Measurements from ENCODE around the gene CHADL. TPM values are rescaled to one million over a fixed set of nuclear protein-coding genes. Genes with fewer than 3 reads are reported as not detected.
"Not testable (repeated sequence)": the region's sequence is repeated elsewhere in the genome, so short reads cannot be mapped to it uniquely, and the experiment has no call there.

Gene CHADL, protein sequence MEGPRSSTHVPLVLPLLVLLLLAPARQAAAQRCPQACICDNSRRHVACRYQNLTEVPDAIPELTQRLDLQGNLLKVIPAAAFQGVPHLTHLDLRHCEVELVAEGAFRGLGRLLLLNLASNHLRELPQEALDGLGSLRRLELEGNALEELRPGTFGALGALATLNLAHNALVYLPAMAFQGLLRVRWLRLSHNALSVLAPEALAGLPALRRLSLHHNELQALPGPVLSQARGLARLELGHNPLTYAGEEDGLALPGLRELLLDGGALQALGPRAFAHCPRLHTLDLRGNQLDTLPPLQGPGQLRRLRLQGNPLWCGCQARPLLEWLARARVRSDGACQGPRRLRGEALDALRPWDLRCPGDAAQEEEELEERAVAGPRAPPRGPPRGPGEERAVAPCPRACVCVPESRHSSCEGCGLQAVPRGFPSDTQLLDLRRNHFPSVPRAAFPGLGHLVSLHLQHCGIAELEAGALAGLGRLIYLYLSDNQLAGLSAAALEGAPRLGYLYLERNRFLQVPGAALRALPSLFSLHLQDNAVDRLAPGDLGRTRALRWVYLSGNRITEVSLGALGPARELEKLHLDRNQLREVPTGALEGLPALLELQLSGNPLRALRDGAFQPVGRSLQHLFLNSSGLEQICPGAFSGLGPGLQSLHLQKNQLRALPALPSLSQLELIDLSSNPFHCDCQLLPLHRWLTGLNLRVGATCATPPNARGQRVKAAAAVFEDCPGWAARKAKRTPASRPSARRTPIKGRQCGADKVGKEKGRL
- 0.53 TPM in 1 of 2 replicates, not detected in the other for total RNA-seq (2014; rRNA removed; shearing (Covaris generic))

DNA sequence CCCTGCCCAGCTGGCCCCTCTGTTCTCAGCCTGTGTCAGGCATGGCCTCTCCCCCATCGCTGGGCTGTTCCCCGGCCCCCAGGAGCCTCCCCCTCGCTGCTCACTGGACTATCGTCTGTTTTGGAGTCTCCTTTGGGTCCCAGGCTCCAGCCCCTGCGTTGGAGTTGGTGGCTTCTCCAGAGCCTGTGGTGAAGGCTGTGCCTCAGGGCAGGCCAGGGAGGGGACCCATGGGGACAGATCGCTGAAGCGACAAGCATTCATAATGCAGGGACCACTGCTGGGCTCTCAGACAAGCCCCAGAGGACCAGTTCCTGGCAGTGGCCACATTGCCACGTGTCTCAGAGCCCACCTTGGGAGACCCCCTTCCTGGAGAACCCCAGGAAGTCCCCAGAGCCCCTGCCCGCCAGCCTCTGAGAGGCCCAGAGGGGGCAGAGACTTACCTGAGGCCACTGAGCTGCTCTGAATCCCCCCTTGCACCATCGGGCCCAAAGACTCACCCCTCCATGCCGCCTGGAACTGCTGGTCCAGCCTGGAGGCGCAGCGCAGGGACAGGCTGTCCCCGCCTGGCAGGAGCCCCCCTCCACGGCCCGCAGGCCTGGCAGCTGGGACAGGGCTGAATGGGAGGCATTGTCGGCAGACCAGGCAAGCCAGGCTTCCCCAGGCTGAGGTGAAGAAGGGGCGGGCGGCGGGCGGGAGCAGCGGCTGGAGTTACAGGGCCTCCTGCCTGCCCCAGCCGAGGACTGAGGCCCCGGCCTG is at the start of gene CHADL:
Gene CHADL, minus strand, starts transcription at position 555 of the 756 bp plus-strand sequence. Its CDS starts 50 bp downstream, at position 505.
- no peak for DNase-seq (ENCODE audit: low spot score)

- DNase-seq (ENCODE audit: low spot score), result no peak
Measured at GRCh38 chr22:41289671-41290070, 48.9 kb upstream of the CHADL start.

DNA sequence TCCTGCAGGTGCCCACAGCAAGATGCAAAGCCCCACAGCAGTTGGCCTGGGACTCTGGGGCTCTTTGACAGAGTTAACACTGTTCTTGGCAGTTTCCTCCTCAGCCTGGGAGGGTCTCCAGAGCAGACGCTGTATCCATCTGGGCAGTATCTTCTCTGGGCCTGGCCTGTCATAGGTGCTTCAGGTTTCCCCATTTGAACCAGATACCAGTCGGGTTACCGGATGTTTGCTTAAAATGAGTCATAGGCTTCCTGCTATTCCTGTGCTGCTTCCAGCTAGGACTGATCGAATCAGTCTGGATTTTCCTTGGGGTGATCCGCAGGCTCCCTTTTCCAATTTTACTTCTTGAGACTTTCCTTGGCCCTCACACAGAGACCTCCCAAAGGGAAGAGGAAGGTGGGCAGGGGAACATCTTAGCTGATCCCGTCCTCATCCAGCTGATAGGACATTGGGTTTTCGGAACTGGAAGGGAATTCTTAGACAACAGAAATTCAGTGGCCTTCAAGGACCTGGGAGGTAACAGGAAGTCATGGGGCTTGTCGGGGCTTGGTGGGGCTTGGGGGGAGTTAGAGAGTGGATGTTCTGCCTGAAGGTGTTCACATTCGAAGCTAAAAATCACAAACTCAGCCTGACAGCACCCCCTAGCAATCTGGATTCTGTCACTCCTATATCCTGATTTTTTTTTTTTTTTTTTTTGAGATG is 47.7 kb upstream of the CHADL start:
- DNase-seq (ENCODE audit: low spot score), result peak; percentile 84

DNA sequence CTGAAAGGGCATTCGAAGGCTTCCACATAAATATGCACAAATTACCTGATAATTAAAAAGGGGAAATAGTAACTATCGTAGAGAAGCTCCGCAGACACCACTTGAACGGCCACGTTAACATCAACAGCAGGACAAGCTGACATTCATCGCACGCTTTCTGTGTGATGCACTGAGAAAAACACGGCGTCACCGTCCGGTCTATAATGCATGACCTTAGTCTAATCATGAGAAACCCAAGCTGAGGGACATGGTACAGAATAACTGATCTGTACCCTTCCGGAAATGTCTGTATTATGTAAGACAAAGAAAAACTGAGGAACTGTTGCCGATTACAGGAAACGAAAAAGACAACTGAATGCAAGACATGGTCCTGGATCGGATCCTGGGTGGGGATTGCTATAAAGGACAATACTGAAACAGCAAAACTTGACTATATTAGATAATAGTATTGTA is 45.9 kb upstream of the CHADL start:
- no peak for DNase-seq (ENCODE audit: low spot score)

GRCh38 chr22:41285820-41286638 is 45.3 kb upstream of the CHADL start, which contains the start of gene RANGAP1:
TSS of gene RANGAP1 (minus strand) at chr22:41286187. CDS start at chr22:41281044, 5,143 bp downstream.
- peak; percentile 88 for DNase-seq (ENCODE audit: low spot score)

DNA sequence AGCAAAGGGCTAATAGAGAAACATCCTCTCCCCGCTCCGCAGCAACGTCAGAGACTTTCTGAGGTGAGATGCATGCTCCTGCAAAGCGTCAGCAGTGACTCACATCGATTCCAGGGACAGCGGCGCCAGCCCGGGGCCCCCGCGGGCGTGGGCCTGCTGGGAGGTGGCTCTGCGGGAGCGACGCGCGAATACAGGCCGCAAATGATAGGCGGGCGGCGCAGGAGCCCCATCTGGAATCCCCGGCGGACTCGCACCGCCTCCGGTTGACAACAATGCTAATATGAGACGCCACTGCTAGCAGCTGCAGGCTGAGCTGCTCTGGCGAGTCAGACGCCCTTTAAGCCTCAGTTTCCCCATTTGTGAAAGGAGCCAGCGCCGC is 44.7 kb upstream of the CHADL start:
- DNase-seq (ENCODE audit: low spot score), result peak; percentile 72

- no peak for DNase-seq (ENCODE audit: low spot score)
Measured at GRCh38 chr22:41284465-41284864, 43.7 kb upstream of the CHADL start.

DNA sequence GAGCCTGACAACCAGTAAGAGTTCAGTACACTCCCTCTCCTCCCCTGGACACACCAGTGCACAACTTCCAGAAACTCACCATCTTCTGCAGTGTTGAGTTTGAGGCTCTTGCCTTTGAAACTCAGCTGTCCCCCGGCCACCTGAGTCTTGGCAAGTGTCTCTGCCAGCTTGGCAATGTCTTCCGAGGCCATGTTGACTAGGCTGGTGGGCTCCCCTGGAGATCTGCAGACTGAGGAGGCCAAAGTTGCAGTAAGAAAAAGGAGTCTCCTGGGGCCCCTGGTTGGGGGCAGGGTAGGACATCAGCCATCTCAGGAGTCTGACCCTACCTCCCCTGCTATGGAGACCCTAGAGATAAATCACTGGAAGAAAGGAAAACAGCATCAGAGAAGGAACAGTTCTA is 40.1 kb upstream of the CHADL start:
- DNase-seq (ENCODE audit: low spot score), result no peak

DNA sequence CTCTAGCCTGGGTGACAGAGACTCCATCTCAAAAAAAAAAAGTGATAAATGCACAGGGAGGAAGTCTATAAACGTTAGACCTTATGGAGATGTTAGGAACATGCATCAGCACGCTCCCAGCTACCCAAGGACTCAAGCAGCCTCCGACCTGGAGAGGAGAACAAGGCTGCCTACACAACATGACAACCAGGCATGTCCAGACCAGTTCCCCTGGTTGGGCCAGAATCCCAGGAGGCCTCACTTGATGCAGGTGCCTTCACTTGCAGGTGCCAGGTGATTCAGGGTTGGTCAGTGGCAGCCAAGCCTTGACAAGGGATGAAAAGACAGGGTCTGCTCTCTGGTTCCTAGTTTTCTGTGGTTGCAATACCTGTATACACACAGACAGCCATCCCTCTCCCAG is 39.3 kb upstream of the CHADL start:
- DNase-seq (ENCODE audit: low spot score), result no peak

- no peak for DNase-seq (ENCODE audit: low spot score)
Measured at GRCh38 chr22:41274856-41275255, 34.1 kb upstream of the CHADL start.

- no peak for DNase-seq (ENCODE audit: low spot score)
Measured at GRCh38 chr22:41273128-41273527, 32.4 kb upstream of the CHADL start.

DNA sequence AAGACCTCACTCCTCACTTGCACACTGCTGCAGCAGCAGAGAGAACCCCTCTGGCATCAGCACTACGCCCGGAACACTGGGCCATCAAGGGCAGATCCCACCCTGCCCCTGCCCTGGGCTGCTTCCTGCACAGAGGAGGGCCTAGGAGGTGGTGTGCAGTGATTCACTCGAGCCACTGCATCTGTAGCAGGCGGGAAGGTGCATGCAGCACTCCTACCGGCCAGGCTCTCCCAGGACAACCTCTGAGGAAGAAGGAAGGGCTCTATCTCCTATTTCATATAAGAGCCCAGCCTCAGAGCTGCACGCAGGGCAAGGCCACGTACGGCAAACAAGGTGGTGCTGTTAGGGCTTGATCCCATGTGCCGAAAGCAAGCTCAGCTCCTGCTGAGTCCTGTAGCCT is 31.1 kb upstream of the CHADL start:
- no peak for DNase-seq (ENCODE audit: low spot score)

DNA sequence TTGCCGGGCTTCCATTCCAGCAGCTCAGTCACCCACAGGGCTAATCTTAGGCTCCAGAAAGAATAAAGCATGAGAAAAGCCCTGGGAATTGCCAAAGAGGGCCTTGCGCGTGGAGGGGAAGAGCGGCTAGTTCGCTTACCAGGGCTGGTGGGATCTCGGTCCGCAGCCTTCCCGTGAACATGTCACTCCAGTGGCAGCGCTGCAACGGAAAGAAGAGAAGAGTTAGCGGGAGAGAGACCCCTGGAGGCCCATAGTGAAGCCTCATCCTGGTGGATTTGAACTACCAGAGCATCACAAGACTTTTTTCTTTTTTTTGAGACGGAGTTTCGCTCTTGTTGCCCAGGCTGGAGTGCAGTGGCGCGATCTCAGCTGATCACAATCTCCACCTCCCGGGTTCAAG is 27.2 kb upstream of the CHADL start:
- DNase-seq (ENCODE audit: low spot score), result no peak

GRCh38 chr22:41264408-41264941 is 23.7 kb upstream of the CHADL start:
- no peak for DNase-seq (ENCODE audit: low spot score)

DNA sequence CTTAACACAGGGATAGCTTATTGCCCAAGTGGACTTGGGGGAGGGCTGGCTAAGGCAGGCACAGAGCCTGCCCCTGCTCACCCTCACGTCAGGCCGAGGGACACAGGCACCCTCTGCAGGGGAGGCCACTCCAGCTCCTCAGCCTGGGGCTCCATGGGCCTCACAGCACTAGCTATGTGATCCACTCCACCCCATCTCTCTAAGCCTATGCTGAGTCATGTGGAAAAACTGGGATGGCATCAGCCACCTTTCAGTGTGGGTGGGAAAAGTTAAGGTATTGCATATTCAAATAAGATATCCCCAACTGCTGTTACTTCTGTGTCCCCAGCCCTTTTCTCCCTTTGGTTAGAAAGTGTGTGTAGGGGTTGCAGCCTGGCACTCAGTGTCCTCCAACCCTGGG is 23.0 kb upstream of the CHADL start:
- DNase-seq (ENCODE audit: low spot score), result no peak

- DNase-seq (ENCODE audit: low spot score), result no peak
Measured at GRCh38 chr22:41262250-41262765, 21.6 kb upstream of the CHADL start.

DNA sequence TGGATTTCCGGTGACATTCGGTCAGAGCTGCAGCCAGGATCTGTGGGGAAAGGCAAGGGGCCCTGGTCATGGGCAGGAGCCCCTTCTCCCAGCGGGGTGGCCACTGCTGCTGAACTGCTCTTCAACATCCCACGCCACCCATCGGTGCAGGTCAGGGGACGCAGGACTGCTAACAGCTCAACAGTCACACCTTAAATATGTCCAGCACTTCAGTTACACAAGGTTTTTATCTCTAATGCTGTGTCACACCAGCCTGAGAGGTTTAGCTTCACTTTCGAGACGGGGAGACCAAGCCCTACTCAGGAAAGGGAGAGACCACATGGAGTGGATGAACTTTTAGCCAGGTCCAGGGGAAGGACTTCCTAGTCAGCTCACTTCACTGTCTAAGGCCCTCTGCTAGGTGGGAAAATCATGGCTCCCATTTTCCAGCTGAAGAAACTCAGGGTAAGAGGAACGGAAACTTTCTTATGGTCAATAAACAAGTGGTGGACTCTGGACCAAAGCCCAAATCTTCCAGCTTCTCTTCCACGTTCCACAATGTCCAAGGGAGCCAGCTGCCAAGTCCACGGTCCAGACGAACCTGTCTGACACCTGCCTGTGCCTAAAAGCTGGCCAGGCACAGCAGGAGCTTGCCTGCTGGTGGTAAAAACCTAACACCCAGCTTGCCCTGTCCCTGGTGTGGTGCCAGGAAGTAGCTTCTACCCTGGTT is 21.0 kb upstream of the CHADL start:
- no peak for DNase-seq (ENCODE audit: low spot score)

DNA sequence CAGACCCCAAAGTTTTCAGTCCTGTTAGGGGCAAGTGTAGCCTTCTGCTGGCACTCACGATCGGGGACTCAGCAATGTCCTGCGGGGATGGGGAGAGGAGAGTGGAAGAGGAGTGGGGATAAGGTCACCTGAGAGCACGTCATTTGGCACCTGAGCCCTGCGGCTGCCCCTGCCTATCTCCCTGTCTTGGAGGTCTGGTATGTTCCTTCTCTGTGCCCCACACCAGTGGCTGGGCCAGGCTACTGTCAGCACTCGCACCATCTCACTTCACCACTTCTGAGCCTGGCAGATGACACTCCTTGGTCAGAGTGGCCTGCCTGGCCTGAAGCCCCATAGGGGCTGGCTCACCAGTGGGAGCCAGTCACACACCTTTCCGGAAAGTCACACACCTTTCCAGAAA is 20.1 kb upstream of the CHADL start:
- no peak for DNase-seq (ENCODE audit: low spot score)

DNA sequence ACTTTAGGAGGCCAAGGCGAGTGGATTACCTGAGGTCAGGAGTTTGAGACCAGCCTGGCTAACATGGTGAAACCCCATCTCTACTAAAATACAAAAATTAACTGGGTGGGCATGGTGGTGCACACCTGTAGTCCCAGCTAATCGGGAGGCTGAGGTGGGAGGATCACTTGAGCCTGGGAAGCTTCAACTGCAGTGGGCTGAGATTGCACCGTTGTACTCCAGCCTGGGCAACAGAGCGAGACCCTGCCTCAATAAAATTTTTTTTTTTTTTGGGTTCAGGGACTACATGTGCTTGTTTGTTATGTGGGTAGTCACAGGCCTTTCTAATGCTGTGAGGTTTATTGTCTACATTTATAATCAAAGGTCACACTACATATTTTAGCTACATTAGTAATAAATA is 19.0 kb upstream of the CHADL start:
- DNase-seq (ENCODE audit: low spot score), result not testable (repeated sequence)

Measured in A172 (cell line).